Upper lobe of right lung (tissue), 1 donor: Measurements from ENCODE around the gene DTNB. TPM values are rescaled to one million over a fixed set of nuclear protein-coding genes. Genes with fewer than 3 reads are reported as not detected.

ENCODE experiments used
- ATAC-seq: fragments of 200-7000 bp; cut with Tn5 transposase; one replicate; pipeline ENCODE4 v1.9.1; 2020; ENCODE audit warnings: mild to moderate bottlenecking, moderate library complexity
- DNase-seq: peaks from one replicate; pipeline ENCODE4 v3.0.0-alpha.2; 2020
- H3K27ac ChIP-seq: fragments of 200-600 bp; one replicate; pipeline ENCODE4 v1.8.0; 2022
- H3K27me3 ChIP-seq: fragments of 200-600 bp; one replicate; pipeline ENCODE4 v1.8.0; 2022; ENCODE audit warnings: mild to moderate bottlenecking
- H3K36me3 ChIP-seq: fragments of 200-600 bp; one replicate; pipeline ENCODE4 v1.8.0; 2022
- H3K4me1 ChIP-seq: fragments of 200-600 bp; one replicate; pipeline ENCODE4 v1.8.0; 2022
- H3K4me3 ChIP-seq: fragments of 200-600 bp; one replicate; pipeline ENCODE4 v1.8.0; 2022; ENCODE audit warnings: mild to moderate bottlenecking
- H3K9me3 ChIP-seq: fragments of 200-600 bp; one replicate; pipeline ENCODE4 v1.8.0; 2022
- CTCF ChIP-seq: fragments of 200-600 bp; IDR thresholded peaks from one replicate; pipeline ENCODE4 v1.8.0; 2022; ENCODE audit warnings: antibody characterized with exemption
- intact Hi-C: fragments of 100-400 bp; cut with DNase I; formaldehyde crosslinking; loops from one replicate; pipeline ENCODE4 v1.11.0; 2022
- total RNA-seq: library from RNA; stranded (reverse); fragmentation: NEBNext Ultra II Directional; extraction: Animal tissue kit (Norgen Biotek cat#: 25700); gene quantifications from one replicate; pipeline ENCODE4 v1.2.1, GENCODE V29; 2021
- donor health status: DM: no; HTN: yes; CAD: no; lungs with severe emphysema.

The DTNB gene
- total RNA-seq, 1 donor from 2014 or later, result 18.1 TPM

DNA sequence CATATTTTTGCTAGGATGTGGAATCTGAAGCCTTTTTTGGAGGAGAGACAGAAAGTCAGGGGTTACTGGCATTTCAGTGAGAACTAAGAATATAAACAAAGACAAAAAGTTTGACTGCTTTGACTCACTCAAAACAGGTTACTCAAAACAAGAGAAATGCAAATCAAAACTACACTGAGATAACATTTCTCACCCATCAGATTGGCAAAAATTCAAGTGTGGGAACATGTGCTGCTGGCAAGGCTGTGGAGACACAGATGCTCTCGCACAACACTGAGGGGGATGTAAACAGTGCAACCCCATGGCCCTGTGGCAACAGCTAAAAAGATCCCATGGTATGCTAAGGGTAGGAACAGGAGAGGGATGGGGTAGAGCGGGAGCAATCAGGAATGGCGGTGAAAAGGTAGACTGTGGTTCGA is 86.6 kb downstream of the DTNB start:
- intact Hi-C loops, result no loop called here
- Histone ChIP-seq H3K4me1 (no peaks in the 10 kb centered on the region), H3K27me3 (no peaks in the 10 kb centered on the region), H3K9me3 (no peaks in the 10 kb centered on the region), H3K27ac (no peak overlapping the region), H3K4me3 (no peak overlapping the region), H3K36me3 (no peaks in the 10 kb centered on the region)
- TF ChIP-seq CTCF, result no peak
- ATAC-seq, result no peak
- DNase-seq, result no peak

- DNase-seq (no peak), ATAC-seq (no peak)
- no peaks in the 10 kb centered on the region for H3K27me3 ChIP-seq
- H3K4me1 ChIP-seq, result no peaks in the 10 kb centered on the region
- no peak overlapping the region for H3K27ac ChIP-seq
- H3K36me3 ChIP-seq, result no peaks in the 10 kb centered on the region
- no peaks in the 10 kb centered on the region for H3K9me3 ChIP-seq
- H3K4me3 ChIP-seq, result no peak overlapping the region
- no peak for TF ChIP-seq CTCF
- intact Hi-C loops, result no loop called here
Observed at GRCh38 chr2:25585189-25585588, 88.2 kb downstream of the DTNB start.

- no peak for TF ChIP-seq CTCF
- Histone ChIP-seq H3K4me3 (no peak overlapping the region), H3K27me3 (no peaks in the 10 kb centered on the region), H3K27ac (no peak overlapping the region), H3K36me3 (no peaks in the 10 kb centered on the region), H3K9me3 (no peaks in the 10 kb centered on the region), H3K4me1 (no peaks in the 10 kb centered on the region)
- intact Hi-C loops, result no loop called here
- ATAC-seq, result peak; percentile 87
- no peak for DNase-seq
Observed at GRCh38 chr2:25582077-25582830, 91.1 kb downstream of the DTNB start.

- DNase-seq (no peak), ATAC-seq (no peak)
- H3K4me1 ChIP-seq, result no peaks in the 10 kb centered on the region
Observed at GRCh38 chr2:25576596-25576995, 96.8 kb downstream of the DTNB start.

GRCh38 chr2:25572638-25573037 is 100.7 kb downstream of the DTNB start:
- ATAC-seq, result no peak
- no peak for DNase-seq
- Histone ChIP-seq H3K27ac (no peak overlapping the region), H3K4me3 (no peak overlapping the region), H3K27me3 (no peaks in the 10 kb centered on the region), H3K4me1 (no peaks in the 10 kb centered on the region), H3K9me3 (no peaks in the 10 kb centered on the region), H3K36me3 (no peaks in the 10 kb centered on the region)
- no peak for TF ChIP-seq CTCF
- intact Hi-C loops, result no loop called here

More at GRCh38 chr2:25576596-25576995, 96.8 kb downstream of the DTNB start:
- H3K27ac ChIP-seq, result no peak overlapping the region
- no peaks in the 10 kb centered on the region for H3K27me3 ChIP-seq
- intact Hi-C loops, result no loop called here
- no peak overlapping the region for H3K4me3 ChIP-seq
- H3K36me3 ChIP-seq, result no peaks in the 10 kb centered on the region
- H3K9me3 ChIP-seq, result no peaks in the 10 kb centered on the region
- TF ChIP-seq CTCF, result no peak
